RWPE1 (cell line): ENCODE data around the gene SHROOM3.

Experiments
- CTCF ChIA-PET: fragments of 350-600 bp; sonication (Branson Sonifier 250); formaldehyde crosslinking; extraction: SDS; loops from one replicate; lab custom pipeline; 2021; lab: Yijun Ruan, JAX
- POLR2A ChIA-PET: fragments of 400-600 bp; formaldehyde crosslinking; extraction: SDS; loops from one replicate; lab custom pipeline; 2020; ENCODE audit warnings: antibody characterized with exemption; ENCODE audit not compliant: low non-redundant PET; lab: Yijun Ruan, JAX
- DNase-seq: peaks from one replicate; pipeline ENCODE4 v3.0.0; 2012; ENCODE audit warnings: low spot score
- H3K27ac ChIP-seq: fragments of 450-650 bp; 2 replicates; pipeline ENCODE4 v1.5.1; 2017
- CTCF ChIP-seq: fragments of 450-650 bp; conservative IDR thresholded peaks from 2 replicates; pipeline ENCODE4 v1.5.1; 2017; ENCODE audit warnings: low read depth, mild to moderate bottlenecking

The SHROOM3 gene

GRCh38 chr4:76487621-76488020, 52.6 kb downstream of the SHROOM3 start:
- POLR2A ChIA-PET = no interaction called here
- CTCF ChIA-PET = no interaction called here
- TF ChIP-seq CTCF = no peak
- H3K27ac ChIP-seq = no peak overlapping the region
- DNase-seq = no peak

GRCh38 chr4:76488455-76488854, 53.4 kb downstream of the SHROOM3 start:
- ChIA-PET POLR2A (no interaction called here), CTCF (no interaction called here)
- no peak for DNase-seq
- TF ChIP-seq CTCF = no peak
- H3K27ac ChIP-seq = no peak overlapping the region

- no peak for TF ChIP-seq CTCF
- POLR2A ChIA-PET = no interaction called here
- no peak overlapping the region for H3K27ac ChIP-seq
- CTCF ChIA-PET = no interaction called here
- no peak for DNase-seq
These were observed 54.1 kb downstream of the SHROOM3 start for GRCh38 chr4:76488888-76489685.

GRCh38 chr4:76489686-76490161, 54.7 kb downstream of the SHROOM3 start:
- ChIA-PET CTCF (no interaction called here), POLR2A (no interaction called here)
- no peak for DNase-seq
- H3K27ac ChIP-seq = no peak overlapping the region
- no peak for TF ChIP-seq CTCF

GRCh38 chr4:76492055-76492454, 57.0 kb downstream of the SHROOM3 start:
- POLR2A ChIA-PET = no interaction called here

GRCh38 chr4:76494243-76494642, 59.2 kb downstream of the SHROOM3 start:
- no peak for DNase-seq
- ChIA-PET CTCF (no interaction called here), POLR2A (no interaction called here)
- no peak overlapping the region for H3K27ac ChIP-seq
- TF ChIP-seq CTCF = no peak

More at GRCh38 chr4:76492055-76492454, 57.0 kb downstream of the SHROOM3 start:
- no peak for DNase-seq
- no peak for TF ChIP-seq CTCF
- no peak overlapping the region for H3K27ac ChIP-seq
- CTCF ChIA-PET = interaction anchor here (0.6 kb wide), 1 partner anchor 67 kb away, joined by 3 read pairs; no protein-coding TSS in a partner anchor
